NCI-H748 treated with DMSO at 0.1 percent for 48 hours (cell line): ENCODE measurements around the gene BLMH.

Experiments used
- DNase-seq: peaks from one replicate; lab custom pipeline; 2025; lab: John Stamatoyannopoulos, UW

Gene BLMH

GRCh38 chr17:30308406-30308805 lies 16.7 kb upstream of the BLMH start:
- no peak for DNase-seq

GRCh38 chr17:30304778-30305177 lies 13.0 kb upstream of the BLMH start:
- no peak for DNase-seq

GRCh38 chr17:30302241-30302640 lies 10.5 kb upstream of the BLMH start:
- no peak for DNase-seq

DNA sequence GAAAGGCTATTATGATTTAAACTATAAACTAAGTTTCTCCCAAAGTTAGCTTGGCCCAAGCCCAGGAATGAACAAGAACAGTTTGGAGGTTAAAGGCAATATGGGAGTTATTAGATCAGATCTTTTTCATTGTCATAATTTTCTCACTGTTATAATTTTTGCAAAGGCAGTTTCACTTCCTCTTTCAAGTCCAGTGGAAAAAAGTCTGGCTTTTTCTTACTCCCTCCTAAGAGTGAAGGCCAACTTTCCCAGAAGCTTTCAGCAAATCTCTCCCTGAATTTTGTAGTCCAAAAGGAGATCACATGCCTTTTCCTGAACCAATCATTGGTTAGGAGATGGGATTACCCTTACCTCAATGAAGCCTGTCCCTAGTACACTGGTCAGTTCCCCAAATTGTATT lies 9.1 kb upstream of the BLMH start:
- DNase-seq: no peak

DNA sequence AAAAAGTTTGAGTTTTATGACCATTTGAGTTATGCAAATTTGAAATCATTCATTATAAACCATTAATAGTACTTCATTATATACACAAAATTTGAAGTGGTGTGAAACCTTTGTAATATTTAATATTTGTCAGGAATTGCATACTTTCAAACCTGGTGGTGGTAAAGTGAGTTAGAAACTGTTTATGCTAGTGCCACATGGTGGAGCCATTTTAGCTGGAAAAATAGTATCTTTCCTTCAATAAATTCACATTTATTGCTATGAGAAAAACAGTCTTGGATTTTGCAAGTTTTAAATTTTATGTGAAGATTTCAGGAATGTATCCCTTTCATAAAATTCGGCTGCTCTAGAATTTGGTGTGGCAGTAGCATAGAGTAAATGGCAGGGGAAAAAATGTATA lies 7.3 kb upstream of the BLMH start:
- no peak for DNase-seq

GRCh38 chr17:30297715-30298114 lies 6.0 kb upstream of the BLMH start:
- no peak for DNase-seq

GRCh38 chr17:30296499-30297080 lies 4.8 kb upstream of the BLMH start:
- no peak for DNase-seq

GRCh38 chr17:30292286-30292858 lies 628 bp upstream of the BLMH start:
- peak; percentile 40 for DNase-seq

- peak; percentile 32 for DNase-seq
Measured at GRCh38 chr17:30290696-30291542, 825 bp downstream of the BLMH start.

GRCh38 chr17:30290077-30290476 lies 1.7 kb downstream of the BLMH start:
- no peak for DNase-seq

DNA sequence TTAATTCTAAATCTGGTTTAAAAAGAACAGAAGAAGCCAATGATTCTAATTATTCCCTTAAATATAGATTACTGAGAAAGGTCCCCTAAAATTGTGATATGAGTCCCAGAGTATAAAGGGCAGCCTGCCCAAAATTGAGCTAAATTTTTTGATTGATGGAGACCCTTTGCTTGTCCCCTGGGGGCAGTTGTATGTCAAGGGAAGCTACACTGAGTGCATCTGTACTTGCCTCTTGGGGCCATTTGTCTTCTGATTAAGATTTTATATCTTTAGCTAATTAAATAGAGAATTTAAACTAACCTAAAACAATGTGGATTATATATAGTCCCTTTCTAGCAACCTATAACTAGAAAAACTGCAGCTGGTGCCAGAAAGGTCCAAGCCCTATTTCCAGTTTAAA lies 12.6 kb downstream of the BLMH start:
- no peak for DNase-seq

- peak; percentile 21 for DNase-seq
Measured at GRCh38 chr17:30278032-30278431, 13.7 kb downstream of the BLMH start.

GRCh38 chr17:30275911-30276310 lies 15.8 kb downstream of the BLMH start:
- DNase-seq: no peak

DNA sequence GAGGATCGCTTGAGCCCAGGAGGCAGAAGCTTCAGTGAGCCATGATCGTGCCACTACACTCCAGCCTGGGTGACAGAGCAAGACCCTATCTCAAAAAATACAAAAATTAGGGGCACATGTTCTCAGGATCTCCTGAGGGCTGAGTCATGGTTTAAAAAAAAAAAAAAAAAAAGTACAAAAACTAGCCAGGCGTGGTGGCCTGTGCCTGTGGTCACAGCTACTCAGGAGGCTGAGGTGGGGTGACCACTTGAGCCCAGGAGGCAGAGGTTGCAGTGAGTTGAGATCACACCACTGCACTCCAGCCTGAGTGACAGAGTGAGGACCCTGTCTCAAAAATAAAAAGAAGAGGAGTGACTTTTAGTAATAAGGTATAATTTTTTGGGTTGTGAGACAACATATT lies 16.9 kb downstream of the BLMH start:
- DNase-seq: no peak

DNA sequence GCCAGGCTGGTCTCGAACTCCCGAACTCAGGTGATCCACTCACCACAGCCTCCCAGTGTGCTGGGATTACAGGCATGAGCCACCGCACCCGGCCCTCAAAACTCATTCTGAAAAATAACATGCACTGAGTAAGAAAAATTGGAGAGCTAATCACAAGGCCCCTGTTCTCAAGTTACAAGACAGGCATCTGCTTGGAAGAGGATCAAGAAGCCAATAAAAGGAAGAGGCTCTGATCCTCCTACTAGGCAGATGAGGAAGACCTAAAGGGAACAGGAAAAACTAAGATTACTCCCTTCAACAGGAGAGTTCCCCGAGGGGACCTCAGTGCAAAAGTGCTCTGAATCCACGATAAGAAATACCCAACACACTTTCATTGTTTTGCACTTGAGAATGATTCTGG lies 18.4 kb downstream of the BLMH start:
- no peak for DNase-seq

DNA sequence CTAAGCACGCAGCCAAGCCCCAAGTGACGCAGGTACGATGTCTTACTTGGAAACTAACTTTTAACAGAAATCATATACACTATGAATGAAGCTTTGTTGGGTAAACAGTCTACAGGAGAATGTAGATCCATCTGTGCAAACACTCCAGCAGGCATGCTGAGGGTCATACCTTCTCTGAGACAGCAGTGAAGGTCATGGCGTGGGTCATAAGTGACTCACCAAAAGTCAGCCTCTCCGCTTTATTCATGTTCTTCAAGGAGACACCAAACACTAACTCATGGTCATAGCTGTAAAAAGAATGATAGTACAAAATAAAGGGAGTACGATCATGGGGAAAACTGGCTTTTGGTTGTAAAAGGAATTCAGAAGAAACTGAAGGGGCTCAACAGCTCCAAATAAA lies 20.6 kb downstream of the BLMH start:
- DNase-seq: no peak

- no peak for DNase-seq
Measured at GRCh38 chr17:30267625-30268024, 24.1 kb downstream of the BLMH start.

GRCh38 chr17:30263552-30264333 lies 28.0 kb downstream of the BLMH start:
- DNase-seq: no peak

DNA sequence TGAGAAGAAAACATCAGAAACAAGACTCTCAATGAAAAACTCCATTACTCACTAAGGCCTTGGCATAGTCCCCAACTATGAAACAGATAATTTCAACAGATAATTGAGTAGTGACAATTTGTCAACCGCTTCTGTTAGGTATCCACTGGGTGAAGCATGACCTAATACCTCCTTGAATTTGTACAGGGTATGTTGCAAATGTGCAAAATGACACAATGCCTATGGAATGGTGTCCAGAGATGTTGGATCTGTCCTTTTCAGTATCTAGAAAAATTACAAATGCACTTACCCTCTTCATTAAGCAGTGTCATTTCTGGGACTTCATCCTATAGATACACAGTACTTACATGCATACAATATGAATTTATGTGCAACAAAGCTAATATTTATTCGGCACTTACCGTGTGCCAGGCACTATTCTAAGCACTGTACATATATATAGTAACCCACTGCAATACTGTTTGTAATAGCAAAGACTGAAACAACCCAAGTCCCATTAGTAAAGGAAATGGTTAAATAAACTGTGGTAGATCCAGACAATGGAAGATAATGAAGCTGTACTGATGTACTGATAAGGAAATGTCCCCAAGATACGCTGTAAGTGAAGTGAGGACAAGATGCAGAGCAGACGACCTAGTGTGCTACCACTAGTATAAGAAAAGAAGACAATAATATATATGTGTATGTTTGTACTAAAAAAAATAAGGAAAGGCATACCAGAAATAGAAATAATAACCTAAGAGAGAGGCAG lies 34.8 kb downstream of the BLMH start:
- DNase-seq: no peak

GRCh38 chr17:30254150-30254549 lies 37.6 kb downstream of the BLMH start:
- no peak for DNase-seq

DNA sequence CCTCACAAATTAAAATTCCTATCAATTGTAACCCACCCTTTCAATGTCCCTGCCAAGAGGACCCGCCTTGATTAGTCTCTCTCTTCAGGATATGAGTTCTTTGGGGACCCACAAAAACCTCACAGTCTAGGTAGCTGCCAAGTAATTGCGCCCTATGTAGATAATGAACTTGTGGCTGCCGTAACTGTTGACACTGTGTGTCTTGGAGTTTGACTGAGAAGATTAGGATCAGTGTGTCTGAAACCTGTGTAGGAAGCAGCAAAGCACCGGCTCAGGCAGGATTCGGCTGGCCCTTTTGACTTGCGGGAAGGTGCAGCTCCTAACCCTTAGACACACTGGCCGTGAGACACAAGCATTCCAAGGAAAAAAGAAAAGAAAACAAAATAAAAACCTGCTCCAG lies 38.4 kb downstream of the BLMH start:
- DNase-seq: no peak

- DNase-seq: no peak
Measured at GRCh38 chr17:30251931-30252330, 39.8 kb downstream of the BLMH start.
